IPS DF 6.9 (cell line): ENCODE measurements around the gene CAMK2N1.
"Not testable (repeated sequence)": the region's sequence is repeated elsewhere in the genome, so short reads cannot be mapped to it uniquely, and the experiment has no call there.

Source experiments
- DNase-seq: peaks from one replicate; pipeline ENCODE4 v3.0.0-alpha.2; 2013; ENCODE audit warnings: low read depth, low spot score
- H3K27ac ChIP-seq: one replicate; pipeline ENCODE4 v1.5.1; 2013; ENCODE audit warnings: low read length, control low read depth
- H3K27me3 ChIP-seq: 2 replicates; pipeline ENCODE4 v1.6.1; 2013; ENCODE audit warnings: mild to moderate bottlenecking, low read length; ENCODE audit not compliant: control insufficient read depth, insufficient read depth
- H3K36me3 ChIP-seq: 2 replicates; pipeline ENCODE4 v1.6.1; 2013; ENCODE audit warnings: low read length; ENCODE audit not compliant: control insufficient read depth, insufficient read depth
- H3K4me1 ChIP-seq: 2 replicates; pipeline ENCODE4 v1.6.1; 2013; ENCODE audit warnings: low read length; ENCODE audit not compliant: control insufficient read depth, insufficient read depth
- H3K4me3 ChIP-seq: 2 replicates; pipeline ENCODE4 v1.5.1; 2013; ENCODE audit warnings: mild to moderate bottlenecking, low read length
- H3K9me3 ChIP-seq: 2 replicates; pipeline ENCODE4 v1.6.1; 2013; ENCODE audit warnings: low read length, inconsistent platforms; ENCODE audit not compliant: control insufficient read depth, insufficient read depth
- WGBS: extraction: QIAGEN DNeasy Blood & Tissue Kit; methylation state at CpG from one replicate; pipeline ENCODE4 v1.1.7; 2013; ENCODE audit warnings: mixed read lengths, missing lambda C conversion rate; ENCODE audit not compliant: insufficient read length, insufficient coverage; 5-methylcytosine and 5-hydroxymethylcytosine counted together

CAMK2N1 gene

DNA sequence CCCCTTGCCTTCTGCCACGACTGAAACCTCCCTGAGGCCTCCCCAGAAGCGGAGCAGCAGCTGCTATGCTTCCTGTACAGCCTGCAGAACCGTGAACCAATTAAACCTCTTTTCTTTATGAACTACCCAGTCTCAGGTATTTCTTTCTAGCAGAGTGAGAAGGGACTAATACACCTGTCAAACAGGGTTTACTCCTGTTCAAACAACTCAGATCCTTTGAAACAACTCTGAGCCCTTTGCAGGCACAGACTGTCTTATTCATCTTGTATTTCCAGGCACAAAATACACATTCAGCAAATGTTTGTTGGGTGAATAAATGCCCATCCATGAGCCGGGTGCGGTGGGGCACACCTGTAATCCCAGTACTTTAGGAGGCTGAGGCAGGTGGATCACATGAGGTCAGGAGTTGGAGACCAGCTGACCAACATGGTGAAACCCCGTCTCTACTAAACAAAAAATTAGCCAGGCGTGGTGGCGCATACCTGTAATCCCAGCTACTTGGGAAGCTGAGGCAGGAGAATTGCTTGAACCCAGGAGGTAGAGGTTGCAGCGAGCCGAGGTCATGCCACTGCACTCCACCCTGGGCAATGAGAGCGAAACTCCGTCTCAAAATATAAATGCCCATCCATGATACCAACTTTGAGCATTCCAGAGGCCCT, 10.8 kb upstream of the CAMK2N1 start:
- DNase-seq, H3K27ac ChIP-seq, H3K9me3 ChIP-seq, H3K4me3 ChIP-seq, H3K4me1 ChIP-seq, H3K27me3 ChIP-seq: not testable (repeated sequence)
- peaks cover 18% of the 10 kb centered on the region for H3K36me3 ChIP-seq
- no CpG with 5 or more reads among the region's 12 CpGs for WGBS

DNA sequence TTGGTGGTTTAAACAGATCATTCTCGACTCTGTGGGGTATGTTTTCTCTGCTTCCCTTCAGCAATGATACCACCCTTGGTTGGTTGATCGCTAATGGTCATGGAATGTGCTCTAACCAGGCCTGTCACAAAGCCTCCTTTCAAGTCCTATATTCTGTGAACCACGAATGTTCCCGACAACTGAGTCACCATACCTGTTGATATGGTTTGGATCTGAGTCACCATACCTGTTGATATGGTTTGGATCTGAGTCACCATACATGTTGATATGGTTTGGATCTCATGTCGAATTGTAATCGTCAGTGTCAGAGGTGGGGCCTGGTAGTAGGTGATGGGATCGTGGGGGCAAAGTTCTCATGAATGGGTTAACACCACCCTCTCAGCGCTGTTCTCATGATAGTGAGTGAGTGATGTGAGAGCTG, 10.2 kb upstream of the CAMK2N1 start:
- no peak overlapping the region for H3K27ac ChIP-seq
- H3K4me3 ChIP-seq: no peak overlapping the region
- no peaks in the 10 kb centered on the region for H3K9me3 ChIP-seq
- no peak for DNase-seq
- peaks cover 13% of the 10 kb centered on the region for H3K36me3 ChIP-seq
- WGBS: no CpG with 5 or more reads among the region's 8 CpGs
- H3K27me3 ChIP-seq: no peaks in the 10 kb centered on the region
- H3K4me1 ChIP-seq: peaks cover 2% of the 10 kb centered on the region; the same call in 1 of the 2 replicates

- no peak for DNase-seq
- Histone ChIP-seq H3K9me3 (no peaks in the 10 kb centered on the region), H3K4me1 (peaks cover 2% of the 10 kb centered on the region; the same call in 1 of the 2 replicates), H3K4me3 (no peak overlapping the region), H3K27me3 (no peaks in the 10 kb centered on the region), H3K27ac (no peak overlapping the region), H3K36me3 (peaks cover 7% of the 10 kb centered on the region)
- no CpG with 5 or more reads among the region's 1 CpG for WGBS
Measured at GRCh38 chr1:20495661-20496060, 9.7 kb upstream of the CAMK2N1 start.

GRCh38 chr1:20494609-20495311, 8.8 kb upstream of the CAMK2N1 start:
- H3K27me3 ChIP-seq: no peaks in the 10 kb centered on the region
- no peaks in the 10 kb centered on the region for H3K9me3 ChIP-seq
- H3K27ac ChIP-seq: no peak overlapping the region
- no CpG with 5 or more reads among the region's 5 CpGs for WGBS
- H3K4me3 ChIP-seq: no peak overlapping the region
- no peaks in the 10 kb centered on the region for H3K36me3 ChIP-seq
- H3K4me1 ChIP-seq: peaks cover 2% of the 10 kb centered on the region; the same call in 1 of the 2 replicates
- DNase-seq: no peak

- Histone ChIP-seq H3K9me3 (no peaks in the 10 kb centered on the region), H3K4me1 (peaks cover 2% of the 10 kb centered on the region; the same call in 1 of the 2 replicates), H3K27ac (no peak overlapping the region), H3K27me3 (no peaks in the 10 kb centered on the region), H3K4me3 (no peak overlapping the region; the same call in 1 of the 2 replicates), H3K36me3 (no peaks in the 10 kb centered on the region)
- no peak for DNase-seq
- no CpG with 5 or more reads among the region's 16 CpGs for WGBS
Measured at GRCh38 chr1:20493839-20494608, 8.0 kb upstream of the CAMK2N1 start.

GRCh38 chr1:20493309-20493708, 7.3 kb upstream of the CAMK2N1 start:
- WGBS: no CpG with 5 or more reads among the region's 5 CpGs
- Histone ChIP-seq H3K4me3 (no peak overlapping the region), H3K27ac (no peak overlapping the region), H3K36me3 (no peaks in the 10 kb centered on the region), H3K27me3 (no peaks in the 10 kb centered on the region; the same call in 1 of the 2 replicates), H3K4me1 (peaks cover 2% of the 10 kb centered on the region; the same call in 1 of the 2 replicates), H3K9me3 (no peaks in the 10 kb centered on the region)
- DNase-seq: no peak

GRCh38 chr1:20492751-20493150, 6.7 kb upstream of the CAMK2N1 start:
- no peak for DNase-seq
- Histone ChIP-seq H3K9me3 (no peaks in the 10 kb centered on the region), H3K27me3 (peaks cover 2% of the 10 kb centered on the region; the same call in 1 of the 2 replicates), H3K4me3 (no peak overlapping the region), H3K36me3 (no peaks in the 10 kb centered on the region), H3K4me1 (peaks cover 2% of the 10 kb centered on the region; the same call in 1 of the 2 replicates), H3K27ac (no peak overlapping the region)
- WGBS: no CpG with 5 or more reads among the region's 7 CpGs

DNA sequence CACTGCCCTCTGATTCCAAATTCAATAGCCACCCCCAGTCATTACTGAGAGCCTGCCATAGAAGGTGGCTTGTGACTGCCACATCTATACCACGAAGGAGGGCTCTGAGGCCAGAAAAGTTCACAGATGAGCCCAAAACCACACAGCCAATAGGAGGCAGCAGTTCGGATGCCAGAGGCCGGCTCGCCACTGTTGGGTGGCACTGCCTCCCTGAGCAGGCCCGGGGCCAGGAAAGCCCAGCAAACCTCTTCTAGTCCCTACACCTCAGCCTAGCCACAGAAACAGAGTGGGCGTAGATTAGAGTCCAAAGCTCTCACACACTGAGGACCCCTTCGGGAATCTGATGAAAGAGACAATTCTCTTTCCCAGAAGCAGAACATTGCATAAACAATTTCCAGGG, 5.9 kb upstream of the CAMK2N1 start:
- H3K27ac ChIP-seq: no peak overlapping the region
- H3K27me3 ChIP-seq: peaks cover 2% of the 10 kb centered on the region; the same call in 1 of the 2 replicates
- WGBS: no CpG with 5 or more reads among the region's 7 CpGs
- H3K36me3 ChIP-seq: no peaks in the 10 kb centered on the region
- H3K4me3 ChIP-seq: no peak overlapping the region
- peaks cover 4% of the 10 kb centered on the region; the same call in 1 of the 2 replicates for H3K4me1 ChIP-seq
- no peak for DNase-seq
- no peaks in the 10 kb centered on the region for H3K9me3 ChIP-seq

- H3K27me3 ChIP-seq: peaks cover 2% of the 10 kb centered on the region; the same call in 1 of the 2 replicates
- no peak overlapping the region for H3K4me3 ChIP-seq
- no peaks in the 10 kb centered on the region for H3K36me3 ChIP-seq
- peaks cover 4% of the 10 kb centered on the region; the same call in 1 of the 2 replicates for H3K4me1 ChIP-seq
- WGBS: no CpG with 5 or more reads among the region's 6 CpGs
- no peaks in the 10 kb centered on the region for H3K9me3 ChIP-seq
- H3K27ac ChIP-seq: no peak overlapping the region
- DNase-seq: no peak
Measured at GRCh38 chr1:20491178-20491577, 5.2 kb upstream of the CAMK2N1 start.

GRCh38 chr1:20487236-20487590, 1.2 kb upstream of the CAMK2N1 start:
- Histone ChIP-seq H3K4me3 (peak overlapping the region; percentile 80; the same call in 1 of the 2 replicates), H3K4me1 (peaks cover 2% of the 10 kb centered on the region), H3K36me3 (no peaks in the 10 kb centered on the region), H3K9me3 (no peaks in the 10 kb centered on the region), H3K27me3 (peaks cover 15% of the 10 kb centered on the region), H3K27ac (no peak overlapping the region)
- no peak for DNase-seq
- no CpG with 5 or more reads among the region's 4 CpGs for whole genome bisulfite sequencing
